ENCODE data around the gene ATG10. TPM values are rescaled to one million over a fixed set of nuclear protein-coding genes. Genes with fewer than 3 reads are reported as not detected.
A peak's percentile ranks its signal among the peaks of the same experiment; 100 is the strongest.

Gene ATG10
- total and polyA plus RNA-seq, 2 experiments from 2014 or later: 12.5 to 17.7 TPM

- H3K27me3 Mint-ChIP-seq (ENCODE audit: insufficient read depth, low read depth, poor library complexity): no peaks in the 10 kb centered on the region
- no peak overlapping the region for H2AFZ ChIP-seq
- H3K36me3 Mint-ChIP-seq (ENCODE audit: low read depth): no peaks in the 10 kb centered on the region
- H3K27ac Mint-ChIP-seq: peak overlapping the region; percentile 90
- no peaks in the 10 kb centered on the region for H3K79me2 ChIP-seq (replicated peaks; ENCODE audit: insufficient read depth)
- ATAC-seq: no peak; the same call in 2 of the 3 replicates
- H3K4me3 Mint-ChIP-seq: no peak overlapping the region
- H3K9me3 Mint-ChIP-seq: no peaks in the 10 kb centered on the region
- H3K9me2 ChIP-seq (ENCODE audit: insufficient read depth): no peaks in the 10 kb centered on the region
- H3K4me1 Mint-ChIP-seq: peaks cover 16% of the 10 kb centered on the region
- no peaks in the 10 kb centered on the region for H3K27me3 ChIP-seq (ENCODE audit: insufficient read depth)
- peaks cover 21% of the 10 kb centered on the region for H3K4me1 ChIP-seq (ENCODE audit: insufficient read depth)
- no peak for TF ChIP-seq ETS1 (IDR thresholded peaks at IDR 0.05)
- TF ChIP-seq CTCF (conservative IDR thresholded peaks at IDR 0.05; ENCODE audit: low read depth in 2 of 2): peak; percentile 51 to 61
- no peak overlapping the region for H3K4me2 ChIP-seq
- DNase-seq (ENCODE audit: low spot score): peak; percentile 23
- H4K20me1 ChIP-seq (replicated peaks; ENCODE audit: insufficient read depth): no peaks in the 10 kb centered on the region
- no peak overlapping the region for H3K27ac ChIP-seq (ENCODE audit: low read depth)
- H3K4me3 ChIP-seq: no peak overlapping the region
- no peaks in the 10 kb centered on the region for H3F3A ChIP-seq (replicated peaks; ENCODE audit: low read depth)
- no peaks in the 10 kb centered on the region for H3K36me3 ChIP-seq (ENCODE audit: insufficient read depth)
These were observed 135.4 kb downstream of the ATG10 start for GRCh38 chr5:82107267-82107666.

GRCh38 chr5:82109013-82109412 is 137.2 kb downstream of the ATG10 start:
- H3K4me3 ChIP-seq: no peak overlapping the region
- H3K4me1 Mint-ChIP-seq: peaks cover 16% of the 10 kb centered on the region
- no peaks in the 10 kb centered on the region for H4K20me1 ChIP-seq (replicated peaks; ENCODE audit: insufficient read depth)
- DNase-seq (ENCODE audit: low spot score) (no peak), ATAC-seq (no peak)
- no peaks in the 10 kb centered on the region for H3K27me3 Mint-ChIP-seq (ENCODE audit: insufficient read depth, low read depth, poor library complexity)
- H3K27ac ChIP-seq (ENCODE audit: low read depth): 0 out of 2 replicates have a peak overlapping the region, but pooled peaks have one; percentile 20
- no peaks in the 10 kb centered on the region for H3K79me2 ChIP-seq (replicated peaks; ENCODE audit: insufficient read depth)
- H3F3A ChIP-seq (replicated peaks; ENCODE audit: low read depth): no peaks in the 10 kb centered on the region
- no peak overlapping the region for H2AFZ ChIP-seq
- no peaks in the 10 kb centered on the region for H3K9me3 Mint-ChIP-seq
- no peak overlapping the region for H3K27ac Mint-ChIP-seq
- H3K27me3 ChIP-seq (ENCODE audit: insufficient read depth): no peaks in the 10 kb centered on the region
- no peak overlapping the region for H3K4me3 Mint-ChIP-seq
- no peaks in the 10 kb centered on the region for H3K36me3 ChIP-seq (ENCODE audit: insufficient read depth)
- H3K4me2 ChIP-seq: no peak overlapping the region
- H3K36me3 Mint-ChIP-seq (ENCODE audit: low read depth): no peaks in the 10 kb centered on the region
- H3K9me2 ChIP-seq (ENCODE audit: insufficient read depth): no peaks in the 10 kb centered on the region
- H3K4me1 ChIP-seq (ENCODE audit: insufficient read depth): peaks cover 21% of the 10 kb centered on the region
- TF ChIP-seq EZH2 (IDR thresholded peaks at IDR 0.05; ENCODE audit: low read depth, unreplicated experiment): no peak
- no peak for TF ChIP-seq JUNB (IDR thresholded peaks at IDR 0.05; ENCODE audit: unreplicated experiment)
- no peak for TF ChIP-seq CTCF (conservative IDR thresholded peaks at IDR 0.05; ENCODE audit: low read depth in 2 of 2)
- TF ChIP-seq NANOG (IDR thresholded peaks at IDR 0.05; ENCODE audit: borderline replicate concordance): no peak
- TF ChIP-seq ETS1 (IDR thresholded peaks at IDR 0.05): no peak
- no peak for TF ChIP-seq ZNF114 (CRISPR knock-in tag; IDR thresholded peaks at IDR 0.05)
- no peak for TF ChIP-seq POLR2AphosphoS5 (IDR thresholded peaks at IDR 0.05; ENCODE audit: low read depth)
- TF ChIP-seq CREB1 (CRISPR knock-in tag; IDR thresholded peaks at IDR 0.05; ENCODE audit: low read depth): no peak
- no peak for TF ChIP-seq ZNF331 (CRISPR knock-in tag; IDR thresholded peaks at IDR 0.05; ENCODE audit: low read depth)
- TF ChIP-seq STAT1 (IDR thresholded peaks at IDR 0.05; ENCODE audit: unreplicated experiment): no peak
